Daoy (cell line): Measurements from ENCODE around the gene SMIM10L1. TPM values are rescaled to one million over a fixed set of nuclear protein-coding genes. Genes with fewer than 3 reads are reported as not detected.

ENCODE experiments used
- DNase-seq: peaks from one replicate; pipeline ENCODE4 v3.0.0-alpha.2; 2015; ENCODE audit warnings: low read depth
- total RNA-seq: library from RNA; depleted of rRNA; stranded (reverse); fragments of >200 nt; shearing (Covaris generic); gene quantifications from 2 replicates; pipeline ENCODE4 v1.2.3, GENCODE V29; 2014; rRNA removed

The SMIM10L1 gene
- total RNA-seq, 1 experiment from 2014 or later: 7.7 TPM

DNA sequence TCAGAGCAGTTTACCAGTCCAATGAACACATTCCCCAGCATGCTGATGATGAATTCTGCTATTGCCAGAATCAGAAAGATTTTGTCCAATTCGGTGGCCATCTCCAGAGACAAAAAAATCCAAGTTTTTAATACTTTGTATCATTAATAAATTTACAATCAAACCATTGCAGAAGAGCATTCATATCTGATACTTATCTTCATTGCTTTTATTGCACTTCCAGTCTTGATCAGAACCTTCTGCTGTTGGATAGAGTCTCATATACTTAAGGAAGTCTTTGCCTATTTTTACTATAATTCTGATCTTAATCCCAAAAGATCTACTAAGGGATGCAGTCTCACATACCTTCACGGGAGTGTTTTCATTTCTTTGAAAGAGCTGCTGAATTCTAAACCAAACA lies 15.8 kb downstream of the SMIM10L1 start, which contains the start of gene TAS2R42:
Gene TAS2R42 (minus strand): TSS at position 101 of the 400 bp plus-strand sequence. CDS start 0 bp downstream, at position 101.
- no peak for DNase-seq

DNA sequence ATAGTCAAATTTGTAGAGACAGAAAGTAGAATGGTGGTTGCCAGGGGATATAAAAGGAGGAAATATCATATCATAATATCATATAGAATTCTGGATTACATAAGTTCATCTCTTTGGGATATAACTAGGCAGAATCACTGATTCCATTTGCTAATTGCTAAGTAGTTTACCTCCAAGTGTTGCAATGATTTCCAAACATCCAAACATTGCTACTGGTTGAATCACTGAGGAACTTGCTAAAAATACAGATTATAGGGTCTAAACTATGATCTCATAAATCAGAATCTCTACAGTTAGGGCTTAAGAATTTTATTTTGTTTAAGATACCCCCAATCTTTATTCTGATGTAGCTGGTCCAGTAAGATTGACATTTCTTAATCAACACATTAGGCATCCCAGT lies 31.8 kb downstream of the SMIM10L1 start:
- no peak for DNase-seq

DNA sequence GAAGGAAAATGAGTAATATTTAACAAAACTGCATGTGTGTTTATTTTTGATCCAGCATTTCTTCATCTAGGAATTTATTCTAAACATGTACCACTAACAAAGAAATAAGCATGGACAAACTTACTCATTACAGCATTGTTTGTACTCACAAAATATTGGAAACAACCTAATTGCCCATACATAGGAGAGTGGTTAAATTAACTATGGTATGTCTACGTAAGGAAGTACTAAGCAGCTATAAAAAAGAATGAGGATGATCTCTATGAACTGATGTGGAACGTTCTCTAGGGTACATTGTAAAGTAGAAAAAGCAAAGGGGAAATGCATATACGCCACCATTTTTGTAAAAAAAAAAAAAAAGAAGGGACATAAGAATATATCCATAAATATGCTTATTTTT lies 33.2 kb downstream of the SMIM10L1 start:
- DNase-seq: no peak

DNA sequence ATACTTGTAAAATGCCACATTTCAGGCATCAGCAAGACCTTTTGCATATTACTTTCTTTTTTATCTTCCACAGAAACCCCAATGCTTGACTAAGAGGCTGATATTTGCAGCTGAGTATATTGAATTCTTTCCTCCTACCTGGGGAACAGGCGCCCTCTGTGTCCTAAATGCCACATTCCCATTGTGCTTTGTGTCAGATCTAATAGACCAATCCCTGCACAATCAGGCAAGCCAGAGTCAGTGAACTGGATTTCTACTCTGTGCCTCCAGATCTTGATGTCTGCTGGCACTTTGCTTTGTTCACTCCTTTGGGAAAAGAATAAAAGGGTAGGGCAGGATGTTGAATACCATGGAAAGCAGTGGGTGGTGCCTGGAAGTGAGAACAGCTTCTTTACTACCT lies 38.1 kb downstream of the SMIM10L1 start:
- no peak for DNase-seq

Other genes starting within 250 kb of the SMIM10L1 start
- not detected in 2 replicates for gene PRH2, start 242.0 kb upstream of the SMIM10L1 start, total RNA-seq
- 0.15 TPM in 1 of 2 replicates, not detected in the other for gene TAS2R14, start 231.9 kb upstream of the SMIM10L1 start, total RNA-seq
- 0.34 TPM in 1 of 2 replicates, not detected in the other for gene TAS2R50, start 184.3 kb upstream of the SMIM10L1 start, total RNA-seq
- gene TAS2R20, start 172.9 kb upstream of the SMIM10L1 start, total RNA-seq: 0.74 TPM in 1 of 2 replicates, not detected in the other
- 9.0 TPM in 1 of 2 replicates, not detected in the other for gene TAS2R19, start 148.6 kb upstream of the SMIM10L1 start, total RNA-seq
- gene TAS2R31, start 139.8 kb upstream of the SMIM10L1 start, total RNA-seq: 0.97 TPM in 1 of 2 replicates, not detected in the other
- gene TAS2R46, start 108.9 kb upstream of the SMIM10L1 start, total RNA-seq: not detected in 2 replicates
- 1.6 TPM in 1 of 2 replicates, not detected in the other for gene TAS2R43, start 78.9 kb upstream of the SMIM10L1 start, total RNA-seq
- 0.46 TPM in 1 of 2 replicates, not detected in the other for gene TAS2R30, start 36.5 kb upstream of the SMIM10L1 start, total RNA-seq
- not detected in 2 replicates for gene TAS2R42, start 15.7 kb downstream of the SMIM10L1 start, total RNA-seq
- gene PRB3, start 98.5 kb downstream of the SMIM10L1 start, total RNA-seq: not detected in 2 replicates
- gene PRB4, start 139.2 kb downstream of the SMIM10L1 start, total RNA-seq: not detected in 2 replicates
- not detected in 2 replicates for gene PRB2, start 224.4 kb downstream of the SMIM10L1 start, total RNA-seq